MCF 10A (cell line): Measurements from ENCODE around the gene RMRP. TPM values are rescaled to one million over a fixed set of nuclear protein-coding genes. Genes with fewer than 3 reads are reported as not detected.

Source experiments
- BruUV-seq: library from RNA; stranded (reverse); fragments of 400-500 nt; replicated peaks from 2 replicates; lab custom pipeline; 2021; lab: Mats Ljungman, UMichigan
- CTCF ChIA-PET: fragments of 300-600 bp; sonication (Branson Sonifier 250); formaldehyde crosslinking; extraction: SDS; loops from one replicate; lab custom pipeline; 2021; ENCODE audit warnings: antibody characterized with exemption, inconsistent platforms; lab: Yijun Ruan, JAX
- POLR2A ChIA-PET: fragments of 300-600, 350-650 bp; sonication (Branson Sonifier 250); formaldehyde crosslinking; extraction: SDS; loops from one replicate; lab custom pipeline; 2020; ENCODE audit warnings: antibody characterized with exemption, inconsistent platforms; lab: Yijun Ruan, JAX
- DNase-seq: peaks from one replicate; pipeline ENCODE4 v3.0.0-alpha.2; 2018; ENCODE audit not compliant: unreplicated experiment
- H3K27ac Mint-ChIP-seq: one replicate; pipeline ENCODE4 v1.8.0; 2022; ENCODE audit warnings: mild to moderate bottlenecking, low read depth, mixed read lengths; ENCODE audit not compliant: unreplicated experiment
- H3K27me3 Mint-ChIP-seq: one replicate; pipeline ENCODE4 v1.8.0; 2022; ENCODE audit warnings: mixed read lengths; ENCODE audit not compliant: insufficient read depth, unreplicated experiment
- H3K36me3 Mint-ChIP-seq: one replicate; pipeline ENCODE4 v1.8.0; 2022; ENCODE audit warnings: mild to moderate bottlenecking, moderate library complexity, mixed read lengths; ENCODE audit not compliant: insufficient read depth, unreplicated experiment
- H3K4me1 Mint-ChIP-seq: one replicate; pipeline ENCODE4 v1.8.0; 2022; ENCODE audit warnings: mixed read lengths; ENCODE audit not compliant: insufficient read depth, unreplicated experiment
- H3K4me3 Mint-ChIP-seq: one replicate; pipeline ENCODE4 v1.8.0; 2022; ENCODE audit warnings: mild to moderate bottlenecking, moderate library complexity, mixed read lengths; ENCODE audit not compliant: unreplicated experiment
- H3K9me3 Mint-ChIP-seq: one replicate; pipeline ENCODE4 v1.8.0; 2022; ENCODE audit warnings: mixed read lengths; ENCODE audit not compliant: unreplicated experiment
- CTCF ChIP-seq: fragments of 200-600 bp; IDR thresholded peaks from one replicate; pipeline ENCODE4 v1.8.0; 2022; ENCODE audit warnings: antibody characterized with exemption, mild to moderate bottlenecking; ENCODE audit not compliant: unreplicated experiment
- intact Hi-C: fragments of 100-400 bp; cut with micrococcal nuclease; formaldehyde crosslinking; loops from 2 replicates; pipeline ENCODE4 v1.14.1; 2022
- total RNA-seq: library from RNA; stranded (reverse); gene quantifications from 2 replicates; pipeline ENCODE4 v1.2.3, GENCODE V29; 2022

Gene RMRP
- total RNA-seq, 1 experiment from 2014 or later = 13,245 TPM

GRCh38 chr9:35685506-35685905, 27.7 kb upstream of the RMRP start:
- intact Hi-C loops = no loop called here
- no peak overlapping the region for H3K27ac Mint-ChIP-seq
- no TSS peak for BruUV-seq
- H3K4me1 Mint-ChIP-seq = peaks cover 33% of the 10 kb centered on the region
- CTCF ChIA-PET = interaction anchor here (1.6 to 4.8 kb wide), 2 partner anchors 11 to 38 kb away, joined by 6 to 34 read pairs; no protein-coding TSS in a partner anchor
- H3K27me3 Mint-ChIP-seq = no peaks in the 10 kb centered on the region
- no peak overlapping the region for H3K4me3 Mint-ChIP-seq
- H3K9me3 Mint-ChIP-seq = no peaks in the 10 kb centered on the region
- H3K36me3 Mint-ChIP-seq = peaks cover 52% of the 10 kb centered on the region
- POLR2A ChIA-PET = interaction anchor here (0.9 to 1.1 kb wide), 2 partner anchors 63 to 606 kb away, joined by 3 to 4 read pairs; partner anchors contain the start of gene FANCG
- no peak for TF ChIP-seq CTCF
- DNase-seq = no peak

- CTCF ChIA-PET = interaction anchor here (1.6 to 4.8 kb wide), 2 partner anchors 11 to 38 kb away, joined by 6 to 34 read pairs; no protein-coding TSS in a partner anchor
- H3K4me3 Mint-ChIP-seq = no peak overlapping the region
- H3K27me3 Mint-ChIP-seq = no peaks in the 10 kb centered on the region
- H3K9me3 Mint-ChIP-seq = no peaks in the 10 kb centered on the region
- intact Hi-C loops = no loop called here
- no peak for TF ChIP-seq CTCF
- POLR2A ChIA-PET = interaction anchor here (0.9 to 2.3 kb wide), 3 partner anchors 11 to 605 kb away, joined by 3 to 9 read pairs (median 4); partner anchors contain the start of genes CA9 and FANCG
- no TSS peak for BruUV-seq
- H3K4me1 Mint-ChIP-seq = peaks cover 33% of the 10 kb centered on the region
- DNase-seq = no peak
- H3K36me3 Mint-ChIP-seq = peaks cover 55% of the 10 kb centered on the region
- no peak overlapping the region for H3K27ac Mint-ChIP-seq
Measured at GRCh38 chr9:35684921-35685320, 27.1 kb upstream of the RMRP start.

- no peaks in the 10 kb centered on the region for H3K27me3 Mint-ChIP-seq
- H3K4me1 Mint-ChIP-seq = peaks cover 22% of the 10 kb centered on the region
- H3K36me3 Mint-ChIP-seq = peaks cover 58% of the 10 kb centered on the region
- no TSS peak for BruUV-seq
- TF ChIP-seq CTCF = no peak
- DNase-seq = no peak
- intact Hi-C loops = no loop called here
- no peaks in the 10 kb centered on the region for H3K9me3 Mint-ChIP-seq
- ChIA-PET CTCF (interaction anchor here (4.8 kb wide), 1 partner anchor 13 kb away, joined by 34 read pairs; no protein-coding TSS in a partner anchor), POLR2A (interaction anchor here (0.9 to 2.3 kb wide), 2 partner anchors 9 to 35 kb away, joined by 4 to 9 read pairs; partner anchors contain the start of gene CA9)
- H3K4me3 Mint-ChIP-seq = no peak overlapping the region
- H3K27ac Mint-ChIP-seq = no peak overlapping the region
Measured at GRCh38 chr9:35683323-35683722, 25.5 kb upstream of the RMRP start.

- ChIA-PET CTCF (interaction anchor here (4.8 kb wide), 1 partner anchor 14 kb away, joined by 34 read pairs; no protein-coding TSS in a partner anchor), POLR2A (interaction anchor here (0.6 to 2.3 kb wide), 3 partner anchors 8 to 605 kb away, joined by 3 to 9 read pairs (median 4); partner anchors contain the start of gene CA9)
- intact Hi-C loops = no loop called here
- DNase-seq = no peak
- Mint-ChIP-seq H3K4me1 (peaks cover 20% of the 10 kb centered on the region), H3K36me3 (peaks cover 58% of the 10 kb centered on the region), H3K4me3 (no peak overlapping the region), H3K27me3 (no peaks in the 10 kb centered on the region), H3K9me3 (no peaks in the 10 kb centered on the region), H3K27ac (no peak overlapping the region)
- TF ChIP-seq CTCF = no peak
- BruUV-seq = no TSS peak
Measured at GRCh38 chr9:35682520-35683315, 24.9 kb upstream of the RMRP start.
